ENCODE data around the gene NLGN1.

Gene NLGN1

DNA sequence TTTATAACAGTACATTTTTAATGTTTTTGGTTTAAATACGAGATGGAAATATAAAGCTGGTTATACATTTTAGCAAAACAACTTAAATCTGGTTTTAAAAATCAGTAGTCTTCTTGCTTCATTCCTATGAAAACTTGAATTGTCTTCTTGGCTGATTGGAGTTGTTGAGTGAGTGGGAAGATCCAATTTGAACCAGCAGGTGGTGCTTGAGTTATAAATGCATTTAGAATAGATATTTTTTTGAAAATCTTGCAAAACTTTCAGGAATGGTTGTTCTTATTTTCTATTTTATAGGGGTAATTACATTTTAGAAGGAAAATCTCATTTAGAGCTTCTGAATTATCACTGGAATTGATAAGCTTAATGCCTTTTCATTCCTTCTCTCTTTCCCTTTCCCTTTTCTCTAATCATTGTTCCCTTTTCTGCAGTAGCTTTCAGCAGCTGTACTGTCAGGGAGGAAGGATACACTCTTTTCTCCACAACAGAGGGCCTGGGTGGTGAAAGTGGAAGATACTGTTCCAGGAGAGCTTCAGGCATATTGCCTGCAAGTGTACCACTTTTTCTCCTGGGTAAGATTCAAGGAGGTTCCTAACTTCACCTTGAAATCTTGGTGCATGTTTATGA is 335.6 kb downstream of the NLGN1 start:
- no peak for TF ChIP-seq GATA3 (IDR thresholded peaks at IDR 0.05; ENCODE audit: low read depth, low read length)
- TF ChIP-seq GATA2 (IDR thresholded peaks at IDR 0.05; ENCODE audit: low read depth, low read length): no peak

DNA sequence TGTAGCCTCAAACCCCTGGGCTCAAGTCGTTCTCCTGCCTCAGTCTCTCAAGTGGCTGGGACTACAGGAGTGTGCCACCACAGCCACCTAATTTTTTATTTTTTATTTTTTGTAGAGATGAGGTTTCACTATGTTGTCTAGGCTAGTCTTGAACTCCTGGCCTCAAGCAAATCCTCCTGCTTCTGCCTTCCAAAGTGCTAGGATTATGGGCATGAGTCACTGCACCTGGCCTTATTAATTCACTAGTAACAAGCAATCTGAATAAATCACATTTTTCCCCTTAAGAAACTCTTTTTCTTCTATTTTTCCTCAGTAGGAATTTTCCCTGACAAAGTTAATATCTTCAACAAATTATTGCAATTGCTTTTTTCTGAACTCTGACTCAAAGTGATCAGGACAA is 336.9 kb downstream of the NLGN1 start:
- TF ChIP-seq GATA3 (IDR thresholded peaks at IDR 0.05; ENCODE audit: low read depth, low read length) (no peak), GATA2 (IDR thresholded peaks at IDR 0.05; ENCODE audit: low read depth, low read length) (no peak)

DNA sequence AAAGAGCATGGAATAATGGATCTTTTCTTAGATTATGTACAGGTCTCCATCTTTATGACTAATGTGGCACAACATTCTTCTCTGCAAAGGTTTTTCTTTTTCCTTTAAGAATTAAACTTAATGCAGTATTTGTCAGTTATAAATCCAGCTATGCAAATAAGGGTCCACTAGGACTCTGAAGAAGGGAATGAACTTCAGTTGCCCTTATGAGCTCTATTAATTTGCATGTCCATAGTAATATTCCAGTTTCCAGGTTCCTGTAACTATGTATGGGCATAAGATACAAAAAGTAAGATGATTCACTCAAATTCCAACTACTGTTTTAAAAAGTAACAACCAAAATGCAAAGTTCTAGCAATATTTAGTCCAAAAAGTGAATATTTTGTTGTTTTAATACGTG is 337.4 kb downstream of the NLGN1 start:
- TF ChIP-seq GATA3 (IDR thresholded peaks at IDR 0.05; ENCODE audit: low read depth, low read length) (no peak), GATA2 (IDR thresholded peaks at IDR 0.05; ENCODE audit: low read depth, low read length) (no peak)

DNA sequence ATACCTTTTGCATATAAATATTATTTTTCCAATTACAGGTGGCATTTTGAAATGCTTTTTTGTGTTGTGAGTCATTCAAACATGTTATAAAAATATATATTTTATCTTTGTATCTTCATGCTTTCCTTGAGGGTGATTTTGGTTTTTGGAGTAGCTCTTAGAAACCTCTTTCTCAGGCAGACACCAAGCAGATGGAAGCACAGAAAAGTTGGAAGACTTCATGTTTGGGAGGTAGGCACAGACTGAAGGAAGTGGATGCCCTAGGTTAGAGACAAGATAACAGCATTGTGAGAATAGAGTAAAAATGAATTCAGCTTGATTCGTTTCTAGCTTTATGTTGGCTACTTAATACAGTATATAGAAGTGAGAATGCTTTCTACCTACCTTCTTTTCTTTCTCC is 338.3 kb downstream of the NLGN1 start:
- no peak for TF ChIP-seq GATA2 (IDR thresholded peaks at IDR 0.05; ENCODE audit: low read depth, low read length)
- TF ChIP-seq GATA3 (IDR thresholded peaks at IDR 0.05; ENCODE audit: low read depth, low read length): no peak

DNA sequence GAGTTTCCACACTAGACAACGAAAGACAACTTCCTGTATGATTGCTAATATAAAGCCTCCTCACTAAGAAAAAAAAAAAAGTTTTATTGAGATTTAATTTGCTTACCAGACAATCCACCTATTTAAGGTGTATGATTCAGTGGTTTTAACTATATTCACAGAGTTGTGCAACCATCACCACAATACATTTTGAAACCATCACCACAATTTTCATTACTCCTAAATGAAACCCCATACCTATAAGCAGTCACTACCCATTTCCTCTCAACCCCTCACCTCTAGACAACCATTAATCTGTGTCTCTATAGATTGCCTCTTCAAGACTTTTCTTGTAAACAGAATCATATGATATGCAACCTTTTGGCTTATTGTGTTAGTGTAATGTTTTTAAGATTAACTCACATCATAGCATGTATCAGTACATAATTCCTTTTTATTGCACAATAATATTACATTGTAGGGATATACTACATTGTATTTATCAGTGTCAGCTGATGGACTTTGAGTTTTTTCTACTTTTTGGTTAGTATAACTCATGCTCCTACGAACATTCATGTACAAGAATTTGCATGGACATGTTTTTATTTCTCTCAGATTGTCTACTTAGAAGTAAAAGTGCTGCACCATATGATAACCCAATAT is 339.7 kb downstream of the NLGN1 start:
- TF ChIP-seq GATA3 (IDR thresholded peaks at IDR 0.05; ENCODE audit: low read depth, low read length): no peak
- TF ChIP-seq GATA2 (IDR thresholded peaks at IDR 0.05; ENCODE audit: low read depth, low read length): no peak

DNA sequence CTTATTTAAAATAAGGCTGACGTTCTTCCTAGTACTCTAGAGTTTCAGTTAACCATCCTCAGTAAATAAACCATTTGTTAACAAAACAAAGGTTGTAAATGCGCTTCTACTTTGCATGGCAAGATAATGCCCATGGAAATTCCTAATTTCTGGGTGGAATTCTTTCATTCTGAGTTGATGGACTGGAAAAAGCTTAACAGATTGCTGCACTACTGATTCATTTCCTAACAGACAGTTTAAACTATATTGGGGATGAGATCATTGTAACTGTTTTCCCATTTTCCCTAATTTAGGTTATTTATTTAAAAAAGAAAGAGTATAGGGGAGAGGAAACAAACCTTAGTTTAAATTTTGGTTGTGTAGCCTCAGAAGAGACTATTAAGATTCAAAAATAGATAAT is 342.2 kb downstream of the NLGN1 start:
- TF ChIP-seq GATA3 (IDR thresholded peaks at IDR 0.05; ENCODE audit: low read depth, low read length) (no peak), GATA2 (IDR thresholded peaks at IDR 0.05; ENCODE audit: low read depth, low read length) (no peak)

DNA sequence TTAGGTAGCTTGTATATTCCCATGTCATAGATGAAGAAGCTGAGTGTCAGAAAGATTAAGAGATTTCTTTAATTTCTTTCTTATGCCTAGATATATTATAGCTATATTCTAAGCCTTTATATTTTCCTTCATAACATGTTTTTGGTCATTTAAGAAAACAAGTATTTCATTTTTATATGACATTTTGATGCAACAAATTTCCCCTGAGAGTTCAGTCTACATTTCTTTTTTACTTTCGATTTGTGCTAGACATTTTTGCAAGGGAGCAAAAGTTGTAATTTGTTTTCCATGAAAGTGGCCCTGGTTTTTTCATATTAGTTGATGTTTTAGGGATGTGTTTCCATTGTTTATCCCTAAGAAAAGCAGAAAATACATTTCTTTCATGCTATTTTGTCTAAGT is 344.9 kb downstream of the NLGN1 start:
- TF ChIP-seq GATA3 (IDR thresholded peaks at IDR 0.05; ENCODE audit: low read depth, low read length) (no peak), GATA2 (IDR thresholded peaks at IDR 0.05; ENCODE audit: low read depth, low read length) (no peak)

DNA sequence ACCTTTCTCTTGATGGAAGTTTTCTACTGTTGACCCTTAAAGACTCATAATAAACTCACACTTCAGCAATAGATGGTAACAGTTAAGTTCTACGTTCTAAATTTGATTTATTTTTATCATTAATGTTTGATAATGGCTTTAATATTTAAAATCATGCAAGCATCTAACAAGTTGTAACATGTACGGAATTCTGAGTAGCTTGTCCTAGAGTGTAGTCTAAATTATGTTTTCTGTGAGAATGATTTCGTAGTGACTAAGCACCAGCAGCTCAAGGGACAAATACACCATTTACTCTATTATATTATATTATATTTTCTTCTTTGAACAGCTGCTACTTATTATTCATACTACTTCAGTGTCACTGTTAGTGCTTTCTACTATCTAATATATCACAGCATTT is 345.6 kb downstream of the NLGN1 start:
- TF ChIP-seq GATA2 (IDR thresholded peaks at IDR 0.05; ENCODE audit: low read depth, low read length) (no peak), GATA3 (IDR thresholded peaks at IDR 0.05; ENCODE audit: low read depth, low read length) (no peak)

DNA sequence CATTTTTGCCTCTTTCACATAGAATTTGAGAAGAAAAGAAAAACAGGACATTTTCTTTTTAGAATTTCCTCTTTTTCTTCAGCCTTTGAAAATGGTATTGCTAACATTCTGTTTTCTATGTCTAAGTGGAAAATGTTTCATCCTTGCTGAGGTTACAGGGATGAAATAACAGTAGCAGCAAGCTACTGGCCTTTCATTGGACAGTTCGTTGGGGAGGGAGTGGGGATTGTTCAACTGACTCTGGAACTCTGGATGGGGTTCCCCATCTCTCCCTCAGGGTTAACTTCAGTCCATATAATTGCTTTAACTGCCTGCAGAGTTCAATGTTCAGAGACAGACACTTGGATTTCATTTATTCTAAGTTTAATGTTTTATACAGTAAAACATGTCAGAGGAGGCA is 346.0 kb downstream of the NLGN1 start:
- TF ChIP-seq GATA2 (IDR thresholded peaks at IDR 0.05; ENCODE audit: low read depth, low read length) (no peak), GATA3 (IDR thresholded peaks at IDR 0.05; ENCODE audit: low read depth, low read length) (no peak)

DNA sequence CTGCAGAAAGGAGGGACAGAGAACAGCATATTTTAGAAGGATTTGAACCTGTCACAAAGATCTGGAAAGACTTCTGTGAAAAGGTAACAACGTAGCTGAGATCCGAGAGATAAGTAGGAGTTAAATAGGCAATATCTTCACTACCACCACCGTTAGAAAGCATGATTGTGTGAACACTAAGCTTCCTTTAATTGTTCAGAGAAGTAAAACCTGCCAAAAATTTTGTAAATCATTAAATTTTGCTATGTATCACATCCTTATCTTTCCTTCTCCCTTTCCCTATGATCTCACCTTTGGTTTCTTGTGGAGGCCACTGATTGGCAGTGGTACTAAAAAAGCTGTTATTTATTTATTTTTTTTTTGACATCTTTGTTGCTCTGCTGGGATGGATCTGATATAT is 346.9 kb downstream of the NLGN1 start:
- TF ChIP-seq GATA3 (IDR thresholded peaks at IDR 0.05; ENCODE audit: low read depth, low read length) (no peak), GATA2 (IDR thresholded peaks at IDR 0.05; ENCODE audit: low read depth, low read length) (no peak)

DNA sequence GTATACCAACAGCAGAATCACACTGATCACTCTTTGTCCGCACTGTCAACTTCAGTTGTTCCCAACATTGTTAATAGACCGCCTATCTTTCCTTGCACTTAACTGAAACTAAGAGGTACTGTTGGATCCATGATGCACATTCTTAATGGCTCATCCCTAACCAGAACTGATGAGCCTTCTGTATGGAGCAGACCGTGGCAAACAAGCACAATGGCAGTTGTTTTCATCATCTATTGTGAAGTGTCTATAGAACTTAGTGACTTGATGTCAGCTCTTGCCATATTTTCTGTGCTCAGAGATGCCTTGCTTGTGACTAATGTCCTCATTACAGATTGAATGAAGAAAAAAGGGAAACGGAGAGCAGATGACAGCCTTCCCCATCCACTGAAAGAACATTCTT is 347.4 kb downstream of the NLGN1 start:
- TF ChIP-seq GATA2 (IDR thresholded peaks at IDR 0.05; ENCODE audit: low read depth, low read length): no peak
- no peak for TF ChIP-seq GATA3 (IDR thresholded peaks at IDR 0.05; ENCODE audit: low read depth, low read length)

DNA sequence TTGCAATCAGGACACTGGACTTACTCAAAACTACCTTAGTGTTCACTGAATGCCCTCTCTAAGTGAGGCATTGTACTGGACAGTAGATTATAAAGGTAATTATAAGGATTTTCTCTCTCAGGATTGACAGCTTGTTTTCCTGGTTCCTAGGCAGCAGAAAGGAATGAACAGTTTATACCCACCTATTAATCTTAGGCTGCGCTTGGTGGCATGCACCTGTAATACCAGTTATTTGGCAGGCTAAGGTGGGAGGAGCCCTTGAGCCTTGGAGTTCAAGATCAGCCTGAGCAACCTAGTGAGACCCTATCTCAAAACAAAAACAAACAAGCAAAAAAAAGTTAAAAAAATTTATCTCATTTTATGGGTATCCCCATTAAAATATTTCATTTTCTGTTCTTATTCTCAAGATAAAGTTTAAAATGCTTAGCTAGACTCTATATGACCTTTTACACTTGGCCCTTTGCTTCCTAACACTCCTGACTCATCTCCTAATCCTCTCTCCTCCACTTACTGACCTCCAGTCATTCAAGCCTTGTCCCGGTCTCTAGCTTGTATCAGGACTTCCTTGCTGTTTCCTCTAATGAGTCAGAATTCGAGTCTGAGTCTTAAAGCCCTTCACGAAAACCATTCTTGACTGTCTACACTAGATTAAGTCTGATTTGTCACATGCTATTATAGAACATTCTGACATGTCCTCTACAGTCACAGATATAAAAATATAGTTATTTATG is 348.6 kb downstream of the NLGN1 start:
- no peak for TF ChIP-seq GATA2 (IDR thresholded peaks at IDR 0.05; ENCODE audit: low read depth, low read length)

DNA sequence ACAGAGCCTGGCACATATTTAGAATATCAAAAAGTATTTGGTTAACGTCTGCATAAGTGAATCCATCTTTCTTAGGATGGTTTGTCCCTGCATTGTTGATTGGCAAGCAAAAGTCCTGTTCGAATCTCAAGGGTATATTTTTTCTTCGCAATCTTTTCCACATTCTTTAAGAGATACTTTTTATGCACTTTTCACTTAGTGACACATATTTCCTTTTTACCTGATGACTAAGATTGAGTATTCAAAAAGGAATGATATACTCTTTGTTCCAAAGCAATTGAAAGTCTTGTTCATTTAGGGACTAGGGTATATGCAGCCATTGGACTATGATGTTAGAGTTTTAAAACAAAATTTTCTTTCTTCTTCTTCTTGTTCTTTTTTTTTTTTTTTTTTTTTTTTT is 349.9 kb downstream of the NLGN1 start:
- TF ChIP-seq GATA3 (IDR thresholded peaks at IDR 0.05; ENCODE audit: low read depth, low read length) (no peak), GATA2 (IDR thresholded peaks at IDR 0.05; ENCODE audit: low read depth, low read length) (no peak)

DNA sequence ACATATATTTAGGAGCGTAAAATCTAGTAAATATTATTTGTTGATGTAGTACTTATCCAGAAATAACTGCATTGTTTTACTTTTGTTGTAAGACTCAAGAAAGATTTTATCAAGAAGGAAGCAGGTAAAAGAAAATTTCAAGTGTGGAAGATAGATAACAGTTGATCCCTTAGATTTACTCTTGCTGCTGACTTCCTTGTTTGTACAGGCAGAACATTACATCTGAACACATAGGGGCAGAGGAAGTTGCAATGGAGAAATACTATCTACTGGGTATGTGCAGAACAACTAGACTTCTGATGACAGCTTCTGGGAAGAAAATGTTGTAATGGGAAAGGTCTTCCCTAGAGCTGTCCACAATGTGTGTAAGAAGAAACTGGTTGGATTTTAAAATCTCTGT is 350.6 kb downstream of the NLGN1 start:
- TF ChIP-seq GATA2 (IDR thresholded peaks at IDR 0.05; ENCODE audit: low read depth, low read length) (no peak), GATA3 (IDR thresholded peaks at IDR 0.05; ENCODE audit: low read depth, low read length) (no peak)

DNA sequence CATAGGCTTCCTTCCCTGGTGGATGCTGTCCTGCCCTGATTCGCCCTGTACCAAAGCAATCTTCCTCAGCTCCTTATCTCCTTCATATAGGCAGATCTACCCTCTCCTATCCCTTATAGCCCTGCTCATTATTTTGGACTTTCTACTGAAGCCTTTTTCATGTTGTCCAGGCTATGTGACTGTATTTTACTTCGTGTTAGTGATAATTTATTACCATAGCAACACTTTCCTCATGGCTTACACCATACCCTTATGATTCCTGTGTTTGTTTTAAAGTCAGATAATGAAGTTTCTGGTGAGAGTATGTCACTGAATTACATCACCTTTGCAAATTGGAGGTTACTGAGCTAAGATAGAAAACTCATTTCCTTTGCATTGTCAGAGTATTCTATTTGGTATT is 352.6 kb downstream of the NLGN1 start:
- TF ChIP-seq GATA2 (IDR thresholded peaks at IDR 0.05; ENCODE audit: low read depth, low read length): no peak
- TF ChIP-seq GATA3 (IDR thresholded peaks at IDR 0.05; ENCODE audit: low read depth, low read length): no peak

Measured in SH-SY5Y (cell line).